ENCODE data around the gene C3orf22.

GRCh38 chr3:126553284-126554084 lies 5.2 kb downstream of the C3orf22 start:
- TF ChIP-seq CTCF (IDR thresholded peaks at IDR 0.05): no peak
- TF ChIP-seq EP300 (IDR thresholded peaks at IDR 0.05): no peak

Measured in ovary (tissue), 3 donors.